ENCODE measurements around the gene CPED1. TPM values are rescaled to one million over a fixed set of nuclear protein-coding genes. Genes with fewer than 3 reads are reported as not detected.

Gene CPED1
- total RNA-seq, 1 experiment from 2014 or later: 0.13 TPM

- Mint-ChIP-seq H3K36me3 (ENCODE audit: insufficient read depth in 1 of 3, low read depth in 3 of 3) (no peaks in the 10 kb centered on the region), H3K4me1 (peaks cover 5% of the 10 kb centered on the region in 2 experiments), H3K9me3 (peaks cover 0 to 3% of the 10 kb centered on the region in 2 experiments; a peak in 2 of 5 replicates), H3K27me3 (ENCODE audit: low read depth) (no peaks in the 10 kb centered on the region), H3K4me3 (no peak overlapping the region), H3K27ac (no peak overlapping the region; a peak in 1 of 7 replicates)
- no peaks in the 10 kb centered on the region for H3K9me3 ChIP-seq (ENCODE audit: control insufficient read depth, low read depth, low read length)
- H2BK15ac ChIP-seq (ENCODE audit: low read depth, low read length): no peak overlapping the region
- no peak for DNase-seq
- H3K23ac ChIP-seq (ENCODE audit: insufficient read length, low read depth, low read length): no peak overlapping the region
- no peak overlapping the region for H3T11ph ChIP-seq (ENCODE audit: low read length)
- H3K4ac ChIP-seq (ENCODE audit: low read depth, low read length): no peak overlapping the region
- H4K91ac ChIP-seq (ENCODE audit: insufficient read length, low read depth, low read length): no peak overlapping the region
- no peaks in the 10 kb centered on the region for H3K23me2 ChIP-seq (ENCODE audit: insufficient read length, low read depth, low read length, poor library complexity, severe bottlenecking)
- no peak overlapping the region for H4K5ac ChIP-seq (ENCODE audit: insufficient read length, low read depth, low read length)
- H3K79me2 ChIP-seq (ENCODE audit: insufficient read depth, low read length): no peaks in the 10 kb centered on the region
- H2BK5ac ChIP-seq (ENCODE audit: insufficient read length, low read length): no peak overlapping the region
- no peak overlapping the region for H2AK5ac ChIP-seq (ENCODE audit: insufficient read length, low read length)
- no peak overlapping the region for H2BK12ac ChIP-seq (ENCODE audit: insufficient read length, low read depth, low read length)
- no peak for TF ChIP-seq CTCF (conservative IDR thresholded peaks at IDR 0.05)
- H3K27ac ChIP-seq (ENCODE audit: insufficient read length, low read depth, low read length): no peak overlapping the region
- no peaks in the 10 kb centered on the region for H3K79me1 ChIP-seq (ENCODE audit: insufficient read depth, low read depth, low read length, poor library complexity, severe bottlenecking)
- no peaks in the 10 kb centered on the region for H4K20me1 ChIP-seq (ENCODE audit: control insufficient read depth, insufficient read depth, insufficient read length)
- H4K8ac ChIP-seq (replicated peaks; ENCODE audit: insufficient read length, low read depth, low read length): no peak overlapping the region
- H3K27me3 ChIP-seq (ENCODE audit: insufficient read depth, low read length): no peaks in the 10 kb centered on the region
- no peak overlapping the region for H3K4me2 ChIP-seq (ENCODE audit: insufficient read depth, insufficient read length, low read length)
- no peak overlapping the region for H2AFZ ChIP-seq (ENCODE audit: low read length)
- no peak overlapping the region for H2BK20ac ChIP-seq (ENCODE audit: low read depth, low read length, poor library complexity, severe bottlenecking)
- no peak overlapping the region for H2BK120ac ChIP-seq (ENCODE audit: low read depth, low read length, poor library complexity, severe bottlenecking)
- no peak overlapping the region for H3K56ac ChIP-seq (ENCODE audit: insufficient read length, low read depth, low read length)
- WGBS (ENCODE audit: extremely low coverage, insufficient read length, low lambda C conversion rate): no CpG with 5 or more reads among the region's 4 CpGs
- no peak overlapping the region for H3K9ac ChIP-seq (ENCODE audit: extremely low read depth, insufficient read length, low read length)
- no peaks in the 10 kb centered on the region for H3K4me1 ChIP-seq (ENCODE audit: insufficient read depth, low read length)
- H3K18ac ChIP-seq (ENCODE audit: insufficient read length, low read depth, low read length): no peak overlapping the region
- H3K14ac ChIP-seq (ENCODE audit: insufficient read depth, low read length): no peak overlapping the region
Observed at GRCh38 chr7:121307021-121307574, 318.6 kb downstream of the CPED1 start.

Data from H9 (cell line).